GM04503 (cell line): ENCODE results near the gene TXNDC17.
"Not testable (repeated sequence)": the region's sequence is repeated elsewhere in the genome, so short reads cannot be mapped to it uniquely, and the experiment has no call there.

Experiments
- DNase-seq: peaks from one replicate; pipeline ENCODE4 v3.0.0-alpha.2; 2012; ENCODE audit warnings: low read depth

TXNDC17 gene

DNA sequence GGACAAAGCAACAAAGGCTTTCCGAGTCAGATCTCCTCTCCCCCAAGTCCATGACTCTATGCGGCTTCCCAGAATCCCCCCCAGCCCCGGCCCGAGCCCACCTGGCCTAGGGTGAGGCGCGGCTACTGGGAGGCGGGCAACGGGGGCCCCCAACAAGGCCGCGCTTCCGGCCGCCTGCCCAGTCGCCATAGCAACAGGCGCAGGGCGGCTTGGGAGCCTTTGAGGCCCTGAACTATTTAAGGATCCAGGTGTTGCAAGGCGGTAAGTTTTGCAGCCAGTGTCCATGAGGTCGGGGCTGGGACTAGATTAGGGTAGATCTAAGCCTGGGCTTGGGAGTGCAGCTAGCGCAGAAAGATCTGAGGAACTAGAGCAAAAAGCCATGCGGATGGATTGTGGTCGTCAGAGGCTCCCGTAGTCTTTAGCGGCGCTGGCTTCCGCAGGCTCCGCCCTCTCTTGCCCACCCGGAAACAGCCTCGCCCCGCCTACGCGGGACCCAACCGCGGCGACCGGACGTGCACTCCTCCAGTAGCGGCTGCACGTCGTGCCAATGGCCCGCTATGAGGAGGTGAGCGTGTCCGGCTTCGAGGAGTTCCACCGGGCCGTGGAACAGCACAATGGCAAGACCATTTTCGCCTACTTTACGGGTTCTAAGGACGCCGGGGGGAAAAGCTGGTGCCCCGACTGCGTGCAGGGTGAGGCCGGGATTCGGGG, at the start of gene TXNDC17, which contains the start of gene KIAA0753:
TXNDC17 (plus strand) TSS at position 525 of the 711 bp plus-strand sequence; CDS start at position 548, 23 bp downstream.
KIAA0753 (minus strand) TSS at position 176 of the 711 bp plus-strand sequence. CDS start 5,608 bp downstream, outside the sequence.
- peak; percentile 71 for DNase-seq

DNA sequence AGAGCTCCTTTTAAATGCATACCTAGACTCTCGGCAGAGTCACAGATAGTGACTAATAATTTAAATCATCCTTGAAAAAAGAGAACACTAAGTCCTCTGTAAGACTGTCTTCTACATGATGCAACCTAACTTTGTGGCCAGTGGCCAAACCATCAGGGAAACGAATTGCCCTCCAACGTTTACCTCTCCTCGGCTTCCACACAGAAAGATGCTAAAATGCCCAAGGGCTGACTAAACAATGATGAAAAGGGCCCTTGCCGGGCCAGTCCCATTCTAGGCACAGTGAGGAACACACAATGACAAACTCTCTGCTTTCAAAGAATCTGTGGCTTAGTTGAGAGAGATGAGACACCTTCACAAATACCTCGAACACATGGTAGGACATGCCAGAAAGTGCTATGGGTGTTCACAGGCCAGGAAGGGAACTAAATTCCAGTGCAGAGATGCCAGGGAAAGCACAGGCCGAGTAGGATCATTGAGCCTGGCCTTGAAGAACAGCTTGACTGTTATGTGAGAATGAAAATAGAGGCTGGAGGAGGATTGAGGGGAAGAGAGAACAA, 49.2 kb upstream of the TXNDC17 start:
- peak; percentile 51 for DNase-seq

DNA sequence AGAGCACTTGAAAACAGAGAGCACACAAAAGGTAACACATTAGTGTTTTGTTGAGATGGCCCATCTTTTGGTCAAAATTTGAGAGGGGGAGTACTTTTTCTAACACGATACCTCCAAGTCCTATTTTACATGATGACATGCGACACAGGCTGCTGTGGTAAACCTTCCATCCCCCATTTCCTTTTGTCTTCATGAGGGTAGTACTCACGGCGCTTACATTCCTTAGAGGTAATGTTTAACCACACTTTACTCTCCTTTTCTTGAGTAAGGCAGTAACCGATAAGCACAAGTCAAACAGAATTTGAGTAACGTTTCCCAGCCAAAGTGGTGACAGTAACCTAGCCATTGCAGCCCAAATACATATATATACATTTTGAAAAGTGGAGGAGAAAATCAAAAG, 48.7 kb upstream of the TXNDC17 start:
- no peak for DNase-seq

DNA sequence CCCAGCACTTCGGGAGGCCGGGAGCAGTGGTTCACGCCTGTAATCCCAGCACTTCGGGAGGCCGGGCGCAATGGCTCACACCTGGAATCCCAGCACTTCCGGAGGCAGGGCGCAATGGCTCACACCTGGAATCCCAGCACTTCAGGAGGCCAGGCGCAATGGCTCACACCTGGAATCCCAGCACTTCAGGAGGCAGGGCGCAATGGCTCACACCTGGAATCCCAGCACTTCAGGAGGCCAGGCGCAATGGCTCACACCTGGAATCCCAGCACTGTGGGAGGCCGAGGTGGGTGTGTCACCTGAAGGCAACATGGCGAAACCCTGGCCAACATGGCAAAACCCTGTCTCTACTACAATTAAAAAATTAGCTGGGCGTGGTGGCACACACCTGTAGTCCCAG, 47.5 kb upstream of the TXNDC17 start:
- not testable (repeated sequence) for DNase-seq

DNA sequence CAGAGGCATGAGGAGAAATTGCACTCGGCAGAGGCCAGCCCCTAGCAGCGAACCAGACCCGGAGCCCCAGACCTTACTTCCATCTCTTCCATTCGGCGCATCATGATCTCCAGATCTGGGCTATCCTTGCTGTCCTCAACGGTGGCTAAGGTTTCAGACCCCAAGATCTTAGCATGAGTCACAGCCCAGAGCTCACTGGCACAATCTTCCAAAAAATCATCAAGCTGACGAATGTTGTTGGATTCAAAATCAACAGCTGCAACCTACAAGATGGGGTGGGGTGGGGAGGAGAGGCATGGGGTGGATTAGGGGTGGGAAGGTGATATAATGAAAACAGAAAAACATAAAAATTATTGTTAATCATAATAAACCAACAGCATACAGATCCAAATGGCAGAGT, 44.8 kb upstream of the TXNDC17 start:
- no peak for DNase-seq

DNA sequence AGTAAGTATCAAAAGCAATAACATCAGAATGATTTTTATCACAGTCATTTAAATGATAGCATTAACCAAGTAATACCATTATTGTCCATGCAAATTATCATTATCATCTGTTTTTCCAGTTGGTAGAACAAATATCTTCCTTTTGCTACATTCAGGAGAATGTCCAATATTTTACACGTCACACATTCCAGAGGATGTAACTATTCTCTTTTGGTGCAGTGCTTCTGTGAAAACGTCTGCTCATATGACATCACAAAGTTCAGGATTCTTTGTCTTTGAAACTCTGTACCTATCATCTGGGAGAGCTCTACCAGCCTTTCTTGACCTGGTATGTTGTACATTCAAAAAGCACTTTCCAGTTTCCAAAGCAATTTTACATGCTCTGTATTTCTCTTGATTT, 44.3 kb upstream of the TXNDC17 start:
- no peak for DNase-seq

DNA sequence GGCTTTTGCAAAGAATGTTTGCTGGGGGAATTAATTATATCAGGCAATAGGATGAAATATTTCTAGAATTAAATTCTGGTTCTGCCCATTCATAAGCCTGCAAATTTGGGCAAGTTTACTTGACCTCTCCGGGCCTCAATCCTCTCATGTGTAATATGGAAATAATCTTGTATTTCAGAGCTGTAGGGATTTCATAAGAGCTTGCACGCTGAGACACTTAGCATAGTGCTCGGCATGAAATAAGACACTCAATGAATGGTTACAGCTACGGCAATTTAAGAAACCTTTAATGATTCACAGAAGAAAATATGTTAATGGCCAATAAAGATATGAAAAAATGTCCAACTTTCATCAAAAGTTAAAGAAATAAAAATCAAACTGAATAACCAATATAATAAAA, 43.9 kb upstream of the TXNDC17 start:
- no peak for DNase-seq

DNA sequence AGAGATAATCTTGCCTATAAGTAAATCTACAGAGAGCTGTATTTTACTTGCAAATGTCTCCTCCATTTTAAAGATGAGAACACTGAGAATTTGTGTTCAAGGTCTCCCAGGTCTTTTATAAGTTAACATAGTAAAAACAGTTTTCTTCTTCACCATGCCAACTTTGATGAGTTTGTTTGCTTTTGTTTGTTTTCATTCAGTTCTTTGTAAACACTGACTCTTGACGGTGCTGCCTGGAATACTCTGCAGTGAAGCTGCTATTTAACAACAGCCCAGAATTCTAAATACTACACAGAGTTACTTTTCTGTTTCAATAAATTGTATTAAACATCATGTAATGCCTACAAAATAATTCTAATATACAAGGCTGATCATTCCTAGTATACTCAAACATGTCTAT, 43.1 kb upstream of the TXNDC17 start:
- no peak for DNase-seq

DNA sequence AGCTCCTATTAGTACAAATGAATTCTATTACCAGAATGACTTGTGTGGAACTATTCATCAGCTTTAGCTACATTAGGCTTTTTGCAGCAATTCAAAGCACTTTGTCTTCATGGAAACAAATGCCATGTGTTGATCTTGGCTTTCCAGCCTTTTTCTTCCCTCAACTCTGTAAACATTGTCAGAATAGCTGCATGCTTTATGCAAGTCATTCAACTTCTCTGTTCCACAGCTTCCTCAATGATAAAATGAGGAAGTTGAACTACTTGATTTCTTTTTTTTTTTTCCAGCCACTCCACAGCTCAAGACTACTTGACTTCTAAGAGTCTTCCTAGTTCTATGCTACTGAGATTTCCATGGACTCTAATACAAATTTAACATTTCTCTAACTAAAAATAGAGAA, 41.5 kb upstream of the TXNDC17 start:
- no peak for DNase-seq

DNA sequence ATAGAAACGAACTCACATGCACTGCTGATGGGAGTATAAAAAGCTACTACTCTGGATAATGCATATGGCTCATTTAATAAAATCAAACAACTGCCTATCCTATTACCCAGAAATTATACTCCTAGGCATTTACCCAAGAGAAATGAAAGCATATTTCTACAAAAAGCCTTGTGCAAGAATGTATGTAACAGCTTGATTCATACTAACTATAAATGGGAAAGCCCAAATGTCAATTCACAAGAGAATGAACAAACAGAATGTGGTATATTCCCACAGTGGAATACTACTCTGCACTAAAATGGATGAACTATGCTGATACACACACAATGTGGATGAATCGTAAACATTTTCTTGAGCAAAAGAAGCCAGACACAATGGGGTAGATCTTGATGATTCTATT, 38.7 kb upstream of the TXNDC17 start:
- no peak for DNase-seq

DNA sequence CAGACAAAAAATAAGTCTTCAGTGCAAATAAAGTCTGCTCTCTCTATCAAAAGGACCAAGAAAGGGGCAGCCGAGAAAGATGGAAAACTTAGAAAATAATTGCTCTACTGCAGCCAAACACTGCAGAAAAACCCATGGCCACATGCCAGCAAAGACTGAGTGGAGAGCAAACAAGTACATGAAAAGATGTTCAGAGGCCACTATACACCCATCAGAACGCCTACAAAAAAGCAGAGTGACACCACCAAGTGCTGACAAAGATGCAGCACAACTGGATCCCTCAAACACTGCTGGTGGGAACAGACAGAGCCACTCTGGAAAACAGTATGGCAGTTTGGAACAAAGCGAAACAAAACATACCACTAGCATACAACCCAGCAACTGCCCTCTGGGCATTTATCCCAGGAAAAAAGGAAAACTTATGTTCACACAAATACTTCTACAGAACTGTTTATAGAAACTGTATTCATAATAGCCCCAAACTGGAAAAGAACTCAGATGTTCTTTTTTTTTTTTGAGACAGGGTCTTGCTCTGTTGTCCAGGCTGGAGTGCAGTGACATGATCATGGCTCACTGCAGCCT, 37.0 kb upstream of the TXNDC17 start:
- no peak for DNase-seq

DNA sequence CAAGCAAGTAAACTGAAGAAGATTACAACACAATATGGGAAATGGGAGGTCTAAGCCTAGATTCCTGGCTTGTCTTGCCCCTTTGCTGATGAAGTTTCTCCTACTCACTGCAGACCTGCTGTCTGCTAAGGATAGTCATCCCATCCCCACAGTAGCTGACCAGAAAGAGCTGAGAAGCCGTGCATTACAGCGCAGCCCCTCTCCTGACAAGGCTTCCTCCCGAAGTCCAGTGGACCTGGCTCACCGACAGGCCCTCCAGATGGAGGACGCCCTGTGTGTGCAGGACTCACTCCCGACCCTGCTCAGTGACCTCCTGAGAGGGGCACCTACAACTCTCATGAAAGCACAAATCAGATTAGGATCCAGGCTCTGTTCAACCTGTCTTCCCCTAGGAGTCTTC, 35.7 kb upstream of the TXNDC17 start:
- no peak for DNase-seq

DNA sequence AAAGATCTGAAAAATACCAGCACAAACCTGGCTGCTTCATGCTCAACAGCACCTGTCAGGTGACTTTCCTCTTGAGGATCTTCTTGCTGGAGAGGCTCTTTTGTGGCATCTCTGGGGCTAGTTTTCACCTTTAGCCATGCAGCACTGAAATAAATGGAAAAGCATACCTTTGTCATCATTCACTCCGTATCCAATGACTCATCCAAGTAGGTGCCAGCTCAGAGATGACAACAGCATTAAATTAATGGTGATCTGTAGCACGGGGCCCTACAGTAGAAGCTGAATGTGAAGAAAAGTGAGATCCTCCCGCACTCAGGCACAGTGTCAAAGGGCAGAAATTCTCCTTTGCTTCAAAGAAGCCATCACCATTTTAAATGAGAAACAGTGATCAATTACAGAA, 32.5 kb upstream of the TXNDC17 start:
- no peak for DNase-seq

DNA sequence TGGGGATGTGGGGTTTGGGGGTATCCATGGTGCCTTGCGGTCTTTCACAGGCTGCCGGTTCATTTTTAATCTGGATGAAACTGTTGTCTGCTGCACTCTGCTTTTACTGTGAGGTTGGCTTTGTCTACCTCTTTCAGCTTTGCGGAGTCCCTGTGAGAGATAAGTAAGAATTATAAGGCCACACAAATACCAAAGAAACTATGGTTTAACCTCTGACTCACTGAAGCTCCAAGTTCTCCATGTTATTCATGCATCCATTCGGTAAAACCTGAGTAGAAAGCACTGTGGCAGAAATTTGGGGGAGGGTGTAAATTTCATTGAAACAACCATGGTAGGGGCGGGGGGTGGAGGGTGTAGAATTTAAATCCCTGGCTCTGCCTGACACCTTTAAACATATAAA, 30.8 kb upstream of the TXNDC17 start:
- DNase-seq: no peak

DNA sequence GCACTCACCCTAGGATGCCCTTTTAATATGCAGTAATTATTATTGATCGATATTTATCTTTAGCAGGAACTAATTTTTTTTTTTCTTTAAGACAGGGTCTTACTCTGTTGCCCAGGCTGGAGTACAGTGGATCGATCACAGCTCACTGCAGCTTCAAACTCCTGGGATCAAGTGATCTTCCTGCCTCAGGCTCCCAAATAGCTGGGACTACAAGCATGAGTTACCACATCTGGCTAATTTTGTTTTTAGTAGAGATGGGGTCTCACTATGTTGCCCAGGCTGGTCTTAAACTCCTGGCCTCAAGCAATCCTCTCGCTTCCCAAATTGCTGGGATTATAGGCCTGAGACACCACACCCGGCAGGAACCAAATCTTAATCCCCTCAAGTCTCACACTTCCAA, 29.6 kb upstream of the TXNDC17 start:
- no peak for DNase-seq

DNA sequence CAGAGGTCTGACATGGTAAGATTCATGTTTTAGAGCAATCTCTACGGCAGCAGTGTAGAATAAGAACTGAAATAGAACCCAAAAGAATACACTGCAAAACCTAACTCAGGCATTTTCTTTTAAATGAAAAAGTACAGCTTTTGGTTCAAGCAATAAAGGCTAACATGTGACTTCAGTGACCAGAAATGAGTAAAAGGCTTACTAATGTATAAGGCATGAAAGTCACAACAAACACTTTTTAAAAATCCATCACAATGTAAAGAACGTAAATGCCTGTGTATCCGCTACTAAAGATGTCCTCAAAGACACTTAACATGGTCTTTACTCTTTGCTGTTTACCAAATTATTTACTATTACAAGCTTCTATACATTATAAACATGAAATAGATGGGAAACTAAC, 16.9 kb upstream of the TXNDC17 start:
- no peak for DNase-seq

DNA sequence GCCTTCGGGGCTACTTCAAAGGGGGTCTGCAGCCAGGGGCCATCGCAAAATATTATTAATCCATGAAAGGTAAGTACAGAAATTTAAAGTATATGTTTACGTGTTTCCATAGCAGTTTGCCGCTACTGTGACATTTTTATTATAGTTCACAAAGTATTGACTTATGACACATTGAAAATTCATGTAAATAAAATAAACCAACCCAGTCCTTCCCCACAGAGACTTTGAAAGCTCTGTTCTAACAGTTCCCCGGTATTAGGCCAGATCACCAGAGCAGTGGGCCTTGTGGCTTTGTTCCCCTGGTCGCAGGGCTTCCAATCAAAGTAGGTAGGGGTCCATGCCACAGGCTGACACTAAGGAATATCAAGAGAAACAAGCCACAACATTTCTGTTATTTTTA, 14.2 kb upstream of the TXNDC17 start:
- no peak for DNase-seq

DNA sequence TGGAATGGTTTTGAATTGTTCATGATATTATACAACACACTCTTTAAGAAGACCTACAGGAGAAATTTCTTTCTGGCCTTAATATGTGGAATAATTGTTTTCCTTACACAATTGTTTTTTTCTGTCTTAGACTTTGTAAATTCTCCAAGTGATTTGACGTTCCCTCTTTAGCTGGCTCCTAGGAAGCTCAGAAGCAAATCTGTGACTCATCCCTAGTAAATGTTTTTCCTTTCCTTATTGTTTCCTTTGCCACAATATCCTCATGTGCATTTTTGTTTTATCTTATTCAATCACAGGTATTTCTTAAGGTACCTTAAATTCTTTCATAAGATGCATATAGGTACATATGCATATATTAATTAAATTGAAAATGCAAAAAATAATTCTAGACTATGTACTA, 13.8 kb upstream of the TXNDC17 start:
- DNase-seq: no peak

DNA sequence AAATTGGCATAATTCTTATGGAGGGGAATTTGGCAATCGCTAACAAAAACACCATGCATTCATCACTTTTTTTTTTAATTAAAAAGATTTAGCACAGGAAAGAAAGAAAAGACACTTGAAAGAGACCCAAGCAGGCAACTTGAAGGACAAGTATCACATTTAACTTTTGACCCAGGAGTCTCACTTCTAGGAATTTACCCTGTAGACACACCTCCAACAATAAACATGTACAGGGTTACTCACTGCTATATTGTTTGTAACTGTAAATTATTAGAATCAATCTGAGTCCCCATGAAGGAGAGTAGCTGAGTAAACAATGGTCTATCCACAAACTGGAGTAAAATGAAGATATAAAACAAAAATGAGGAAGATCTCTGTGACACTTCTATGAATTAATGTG, 10.5 kb upstream of the TXNDC17 start:
- no peak for DNase-seq

DNA sequence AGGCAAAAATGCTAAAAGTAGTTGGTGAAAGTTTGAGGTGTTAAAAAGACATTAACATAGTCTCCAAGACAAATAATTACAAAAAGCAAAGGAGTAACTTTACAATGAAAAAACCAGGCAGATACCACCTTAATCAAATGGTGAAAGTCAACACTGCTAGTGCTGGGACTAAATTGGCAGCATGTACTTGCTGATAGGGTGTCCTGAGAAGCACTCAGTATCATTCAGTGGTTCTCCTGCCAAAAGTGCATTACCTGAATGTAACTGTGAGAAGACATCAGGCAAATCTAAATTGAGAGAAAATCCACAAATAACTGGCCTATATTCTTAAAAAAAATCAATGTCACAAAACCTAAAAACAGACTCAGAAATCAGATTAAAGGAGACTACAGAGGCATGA, 8.3 kb upstream of the TXNDC17 start:
- DNase-seq: no peak

DNA sequence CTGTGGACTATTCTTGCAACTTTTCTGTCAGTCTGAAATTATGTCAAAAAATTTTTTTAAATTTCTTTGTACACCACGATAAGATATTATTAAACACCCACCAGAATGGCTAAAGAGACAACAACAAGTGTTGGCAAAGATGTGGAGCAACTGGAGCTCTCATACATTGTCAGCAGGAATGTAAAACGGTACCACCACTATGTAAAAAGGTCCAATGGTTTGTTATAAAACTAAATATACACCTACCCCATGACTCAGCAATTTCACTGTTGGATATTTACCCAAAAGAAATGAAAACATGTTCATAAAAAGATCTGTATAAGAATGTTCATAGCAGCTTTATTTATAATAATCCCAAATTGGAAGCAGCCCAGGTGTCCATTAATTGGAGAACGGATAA, 7.6 kb upstream of the TXNDC17 start:
- DNase-seq: no peak

DNA sequence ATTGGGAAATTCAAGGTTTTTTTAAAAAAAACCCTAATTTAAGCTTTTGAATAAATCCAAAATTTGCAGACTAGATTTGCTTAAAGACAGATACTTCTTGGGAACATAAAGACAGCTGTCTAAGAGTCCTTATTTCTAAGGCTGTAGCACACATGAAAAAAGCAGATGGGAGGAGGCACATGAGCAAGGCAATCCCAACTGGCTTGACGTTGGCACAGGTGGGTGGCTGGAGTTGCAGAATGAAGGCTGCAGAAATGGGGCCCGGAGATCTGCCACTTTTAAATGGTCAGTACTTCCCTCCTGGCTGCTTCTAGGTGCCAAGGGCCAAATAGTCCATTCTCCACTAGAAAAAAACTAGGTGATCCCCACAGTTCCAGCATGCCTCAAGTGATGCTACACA, 4.8 kb upstream of the TXNDC17 start:
- DNase-seq: no peak

DNA sequence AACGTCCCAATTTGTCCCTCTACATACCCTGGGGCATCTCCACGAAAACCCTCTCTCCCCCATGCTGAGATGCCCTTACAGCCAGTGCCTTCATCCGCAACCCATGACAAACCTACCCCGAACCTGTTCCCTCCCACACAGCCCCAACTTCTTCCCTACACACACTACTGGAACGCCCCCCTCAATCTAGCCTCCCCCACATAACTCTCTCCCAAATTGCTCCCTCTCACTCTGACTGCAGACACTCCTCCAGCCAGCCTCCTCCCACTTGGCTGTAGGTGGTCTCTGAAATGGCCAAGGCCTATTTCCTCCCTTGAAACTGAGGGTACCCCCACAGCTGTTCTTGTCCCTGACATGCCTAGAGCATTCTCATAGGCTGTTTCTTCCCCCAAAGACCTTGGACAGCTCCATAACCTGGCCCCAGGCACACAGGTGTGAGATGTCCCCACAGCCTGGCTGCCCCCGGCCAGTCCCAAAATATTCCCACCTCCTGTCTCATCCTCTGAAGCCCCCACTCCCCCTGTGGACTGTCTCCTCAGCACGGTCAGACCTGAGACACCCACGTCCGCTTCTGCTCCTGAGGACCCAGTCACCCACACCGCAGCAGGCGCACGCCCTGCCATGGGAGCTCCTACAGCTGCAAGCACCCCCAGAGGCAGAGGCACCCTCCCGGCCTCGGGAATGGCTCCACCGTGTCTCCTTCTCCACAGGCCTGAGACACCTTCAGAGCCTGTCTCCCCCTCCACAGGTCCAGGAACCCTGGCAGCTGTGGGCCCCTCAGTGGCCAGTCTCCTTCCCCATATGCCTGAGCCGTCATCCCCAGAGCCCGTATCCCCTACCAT, 4.0 kb upstream of the TXNDC17 start:
- no peak for DNase-seq
